BE2C (cell line): ENCODE data around the gene MIB2. TPM values are rescaled to one million over a fixed set of nuclear protein-coding genes. Genes with fewer than 3 reads are reported as not detected.

Experiments
- DNase-seq: peaks from one replicate; pipeline ENCODE4 v3.0.0-alpha.2; 2020
- H3K27me3 ChIP-seq: fragments of 250-450 bp; sonication (Bioruptor Pico); 2 replicates; pipeline ENCODE4 v1.5.1; 2020; ENCODE audit warnings: mild to moderate bottlenecking
- H3K36me3 ChIP-seq: fragments of 250-450 bp; sonication (Bioruptor Pico); 2 replicates; pipeline ENCODE4 v1.5.1; 2020; ENCODE audit warnings: mild to moderate bottlenecking
- H3K4me1 ChIP-seq: fragments of 250-450 bp; sonication (Bioruptor Pico); 2 replicates; pipeline ENCODE4 v1.5.1; 2020
- H3K4me3 ChIP-seq: 2 replicates; pipeline ENCODE4 v1.5.1; 2011; ENCODE audit warnings: low read depth, low read length
- H3K9me3 ChIP-seq: fragments of 250-450 bp; sonication (Bioruptor Pico); 2 replicates; pipeline ENCODE4 v1.5.1; 2020
- CTCF ChIP-seq: IDR thresholded peaks from 2 replicates; pipeline ENCODE4 v1.5.1; 2012; ENCODE audit warnings: mild to moderate bottlenecking, low read depth, low read length
- polyA plus RNA-seq: library from polyadenylated mRNA; unstranded; fragments of >200 nt; gene quantifications from one replicate; pipeline ENCODE4 v1.2.1, GENCODE V29; 2012; ENCODE audit warnings: low read depth, missing spikeins; ENCODE audit not compliant: insufficient read length, insufficient read depth

The MIB2 gene
- 41.5 TPM for polyA plus RNA-seq

DNA sequence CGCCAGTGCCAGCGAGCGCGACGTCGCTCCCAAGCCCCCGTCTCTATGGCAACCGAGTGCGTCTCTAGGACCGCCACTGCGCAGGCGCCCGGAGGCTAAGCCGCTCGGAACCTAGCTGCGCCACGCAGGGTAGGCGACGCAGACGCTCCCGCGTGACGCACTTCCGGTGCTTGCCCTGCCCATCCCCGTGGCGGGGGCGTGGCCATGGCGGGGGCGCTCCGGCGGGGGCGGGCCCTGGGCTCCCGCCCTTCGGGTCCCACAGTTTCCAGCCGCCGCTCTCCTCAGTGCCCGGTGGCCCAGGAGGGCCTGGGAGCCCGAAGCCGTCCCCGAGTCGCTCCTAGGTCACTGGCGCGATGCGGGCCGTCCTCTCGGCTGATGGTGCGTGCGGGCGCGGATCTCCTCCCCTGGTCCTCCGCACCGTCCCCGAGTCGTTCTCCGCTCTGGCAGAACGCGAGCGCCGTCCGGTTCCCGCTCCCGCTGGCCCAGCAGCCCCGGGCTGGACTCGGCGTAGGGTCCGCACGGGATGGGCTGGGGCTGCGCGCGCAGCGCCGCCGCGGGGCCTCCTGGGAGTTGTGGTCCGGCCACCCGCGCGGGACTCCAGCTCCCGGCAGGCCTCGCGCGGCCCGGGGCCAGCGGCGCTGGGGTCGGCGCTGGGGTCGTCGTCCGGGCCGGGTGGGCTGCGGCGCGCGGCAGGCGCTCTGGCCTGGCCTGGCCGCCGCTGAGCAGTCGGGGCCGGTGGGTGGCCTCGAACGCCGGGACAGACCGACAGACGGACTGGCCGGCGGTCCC, at the start of gene MIB2:
MIB2 (plus strand) TSS at position 245 of the 789 bp plus-strand sequence. CDS start 7,953 bp downstream, outside the sequence.
- peak; percentile 99 for DNase-seq

GRCh38 chr1:1567152-1567875, 48.0 kb upstream of the MIB2 start:
- Histone ChIP-seq H3K4me1 (no peaks in the 10 kb centered on the region), H3K36me3 (peaks cover 71% of the 10 kb centered on the region), H3K9me3 (no peaks in the 10 kb centered on the region), H3K4me3 (no peak overlapping the region), H3K27me3 (no peaks in the 10 kb centered on the region)
- TF ChIP-seq CTCF, result no peak
- no peak for DNase-seq

More for the DNA sequence above, at the start of gene MIB2:
- no peak for TF ChIP-seq CTCF
- H3K36me3 ChIP-seq, result no peaks in the 10 kb centered on the region
- H3K4me3 ChIP-seq, result peak within 1 kb of the TSS; percentile 74
- H3K4me1 ChIP-seq, result no peaks in the 10 kb centered on the region
- no peaks in the 10 kb centered on the region for H3K9me3 ChIP-seq
- H3K27me3 ChIP-seq, result no peaks in the 10 kb centered on the region

DNA sequence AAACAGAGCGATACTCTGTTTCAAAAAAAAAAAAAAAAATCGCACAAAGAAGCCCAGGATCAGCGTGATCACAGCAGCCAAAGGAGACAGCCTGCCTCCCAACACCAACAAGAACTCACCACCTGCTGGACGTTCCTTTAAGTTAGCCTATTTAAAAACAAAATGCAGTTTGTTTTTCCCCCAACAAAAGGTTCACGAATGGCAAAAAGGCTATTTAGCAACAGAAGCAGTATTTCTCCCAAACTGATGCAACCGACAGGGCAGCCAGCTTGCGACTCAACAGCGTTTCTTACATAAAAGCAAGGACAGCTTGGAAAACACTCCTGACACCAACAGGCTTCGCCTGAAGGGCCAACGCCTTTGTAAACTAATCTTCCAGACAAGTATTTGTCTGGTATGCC, 47.4 kb upstream of the MIB2 start:
- TF ChIP-seq CTCF, result no peak
- no peaks in the 10 kb centered on the region for H3K27me3 ChIP-seq
- no peak for DNase-seq
- no peak overlapping the region for H3K4me3 ChIP-seq
- no peaks in the 10 kb centered on the region for H3K4me1 ChIP-seq
- peaks cover 66% of the 10 kb centered on the region for H3K36me3 ChIP-seq
- H3K9me3 ChIP-seq, result no peaks in the 10 kb centered on the region

GRCh38 chr1:1569341-1569740, 46.0 kb upstream of the MIB2 start:
- Histone ChIP-seq H3K27me3 (no peaks in the 10 kb centered on the region), H3K4me3 (no peak overlapping the region), H3K9me3 (no peaks in the 10 kb centered on the region), H3K4me1 (no peaks in the 10 kb centered on the region), H3K36me3 (peaks cover 55% of the 10 kb centered on the region)
- TF ChIP-seq CTCF, result no peak
- DNase-seq, result no peak

GRCh38 chr1:1573843-1574720, 41.2 kb upstream of the MIB2 start:
- peaks cover 5% of the 10 kb centered on the region; the same call in 1 of the 2 replicates for H3K4me1 ChIP-seq
- peaks cover 7% of the 10 kb centered on the region for H3K27me3 ChIP-seq
- H3K4me3 ChIP-seq, result peak overlapping the region; percentile 99
- peak; percentile 57 for TF ChIP-seq CTCF
- H3K36me3 ChIP-seq, result peaks cover 19% of the 10 kb centered on the region
- peak; percentile 69 for DNase-seq
- no peaks in the 10 kb centered on the region for H3K9me3 ChIP-seq
